Ascending aorta (tissue), 2 donors: ENCODE data around the gene GSS. TPM values are rescaled to one million over a fixed set of nuclear protein-coding genes. Genes with fewer than 3 reads are reported as not detected.

ENCODE experiments used
- DNase-seq, 2 donors: peaks; one replicate each; pipeline ENCODE4 v3.0.0-alpha.2; 2019; ENCODE audit warnings: low spot score in 2 of 2
- H3K27ac ChIP-seq, 2 donors: fragments of 200-600 bp; sonication (generic); one replicate each; pipeline ENCODE4 v1.5.1; 2016 to 2017; ENCODE audit warnings: mild to moderate bottlenecking in 1 of 2
- H3K27me3 ChIP-seq: fragments of 200-600 bp; sonication (generic); one replicate; pipeline ENCODE4 v1.5.1; 2017
- H3K36me3 ChIP-seq, 2 donors: fragments of 200-600 bp; sonication (generic); one replicate each; pipeline ENCODE4 v1.5.1; 2016
- H3K4me1 ChIP-seq, 2 donors: fragments of 200-600 bp; sonication (generic); one replicate each; pipeline ENCODE4 v1.5.1; 2016 to 2017; ENCODE audit warnings: mild to moderate bottlenecking in 1 of 2
- H3K4me3 ChIP-seq, 2 donors: fragments of 200-600 bp; sonication (generic); one replicate each; pipeline ENCODE4 v1.5.1; 2016 to 2017; ENCODE audit warnings: mild to moderate bottlenecking in 1 of 2
- H3K9me3 ChIP-seq, 2 donors: fragments of 200-600 bp; sonication (generic); one replicate each; pipeline ENCODE4 v1.5.1; 2016
- intact Hi-C: fragments of 100-400 bp; cut with DNase I; formaldehyde crosslinking; loops from one replicate; pipeline ENCODE4 v1.15.1; 2023
- total RNA-seq: library from RNA; depleted of rRNA; stranded (reverse); fragments of >200 nt; gene quantifications from one replicate; pipeline ENCODE4 v1.1.0, GENCODE V29; 2016
- TF ChIP-seq, protein P1 (sequence below), 3 experiments: fragments of 200-600 bp in 2 of 3; fragments of 450-650 bp in 1 of 3; sonication (generic) in 2 of 3; IDR thresholded peaks; one replicate each; pipeline ENCODE4 v1.5.1; 2016 to 2019; ENCODE audit warnings: antibody characterized with exemption in 3 of 3, mild to moderate bottlenecking in 1 of 3, moderate library complexity in 1 of 3

The GSS gene
- total RNA-seq, 1 donor from 2014 or later: 40.7 TPM

DNA sequence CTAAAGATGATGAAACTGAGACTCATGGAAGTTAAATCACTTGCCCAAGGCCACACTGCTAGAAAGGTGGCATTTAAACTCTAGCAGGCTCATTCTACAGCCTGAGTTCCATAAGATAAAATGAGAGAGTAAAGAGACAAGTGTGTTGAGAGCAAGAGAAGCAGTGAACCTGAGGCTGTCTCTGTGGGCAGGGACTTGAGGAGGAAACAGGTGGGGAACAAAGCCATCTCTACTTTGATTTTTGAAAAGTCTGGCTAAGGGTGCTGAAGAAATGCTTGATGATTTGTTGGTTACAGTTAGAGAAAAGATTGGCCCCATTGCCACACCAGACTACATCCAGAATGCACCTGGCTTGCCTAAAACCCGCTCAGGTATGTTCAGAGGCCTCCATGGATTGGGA is 29.0 kb downstream of the GSS start:
- H3K4me3 ChIP-seq: no peak overlapping the region
- DNase-seq: no peak
- TF ChIP-seq, protein P1, sequence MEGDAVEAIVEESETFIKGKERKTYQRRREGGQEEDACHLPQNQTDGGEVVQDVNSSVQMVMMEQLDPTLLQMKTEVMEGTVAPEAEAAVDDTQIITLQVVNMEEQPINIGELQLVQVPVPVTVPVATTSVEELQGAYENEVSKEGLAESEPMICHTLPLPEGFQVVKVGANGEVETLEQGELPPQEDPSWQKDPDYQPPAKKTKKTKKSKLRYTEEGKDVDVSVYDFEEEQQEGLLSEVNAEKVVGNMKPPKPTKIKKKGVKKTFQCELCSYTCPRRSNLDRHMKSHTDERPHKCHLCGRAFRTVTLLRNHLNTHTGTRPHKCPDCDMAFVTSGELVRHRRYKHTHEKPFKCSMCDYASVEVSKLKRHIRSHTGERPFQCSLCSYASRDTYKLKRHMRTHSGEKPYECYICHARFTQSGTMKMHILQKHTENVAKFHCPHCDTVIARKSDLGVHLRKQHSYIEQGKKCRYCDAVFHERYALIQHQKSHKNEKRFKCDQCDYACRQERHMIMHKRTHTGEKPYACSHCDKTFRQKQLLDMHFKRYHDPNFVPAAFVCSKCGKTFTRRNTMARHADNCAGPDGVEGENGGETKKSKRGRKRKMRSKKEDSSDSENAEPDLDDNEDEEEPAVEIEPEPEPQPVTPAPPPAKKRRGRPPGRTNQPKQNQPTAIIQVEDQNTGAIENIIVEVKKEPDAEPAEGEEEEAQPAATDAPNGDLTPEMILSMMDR (IDR thresholded peaks at IDR 0.05): no peak
- H3K36me3 ChIP-seq: peaks cover 43 to 72% of the 10 kb centered on the region in 2 donors
- H3K27ac ChIP-seq: peak overlapping the region; percentile 45 to 63
- H3K27me3 ChIP-seq: no peaks in the 10 kb centered on the region
- H3K9me3 ChIP-seq: no peaks in the 10 kb centered on the region
- intact Hi-C loops: no loop called here
- peaks cover 0 to 19% of the 10 kb centered on the region in 2 donors for H3K4me1 ChIP-seq

DNA sequence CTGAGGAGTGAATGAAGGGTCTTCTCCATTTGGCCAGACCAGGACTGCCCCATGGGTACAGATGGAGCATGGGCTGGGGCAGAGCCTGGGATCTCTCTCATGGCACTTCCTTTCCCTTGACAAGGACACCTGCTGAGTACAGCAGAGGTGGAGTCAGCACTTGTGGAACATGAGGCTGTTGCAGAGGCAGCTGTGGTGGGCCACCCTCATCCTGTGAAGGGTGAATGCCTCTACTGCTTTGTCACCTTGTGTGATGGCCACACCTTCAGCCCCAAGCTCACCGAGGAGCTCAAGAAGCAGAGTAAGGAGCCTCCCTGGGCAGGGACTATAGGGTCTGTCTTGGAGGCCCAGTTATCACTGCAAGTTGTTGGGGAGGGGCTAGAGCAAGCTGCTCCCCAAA is 29.6 kb downstream of the GSS start:
- DNase-seq: no peak
- Histone ChIP-seq H3K4me3 (no peak overlapping the region), H3K9me3 (no peaks in the 10 kb centered on the region), H3K27ac (peak overlapping the region; percentile 24 to 63), H3K36me3 (peaks cover 49 to 71% of the 10 kb centered on the region in 2 donors), H3K27me3 (no peaks in the 10 kb centered on the region), H3K4me1 (peaks cover 0 to 19% of the 10 kb centered on the region in 2 donors)
- intact Hi-C loops: no loop called here
- TF ChIP-seq, protein P1 (IDR thresholded peaks at IDR 0.05): no peak

DNA sequence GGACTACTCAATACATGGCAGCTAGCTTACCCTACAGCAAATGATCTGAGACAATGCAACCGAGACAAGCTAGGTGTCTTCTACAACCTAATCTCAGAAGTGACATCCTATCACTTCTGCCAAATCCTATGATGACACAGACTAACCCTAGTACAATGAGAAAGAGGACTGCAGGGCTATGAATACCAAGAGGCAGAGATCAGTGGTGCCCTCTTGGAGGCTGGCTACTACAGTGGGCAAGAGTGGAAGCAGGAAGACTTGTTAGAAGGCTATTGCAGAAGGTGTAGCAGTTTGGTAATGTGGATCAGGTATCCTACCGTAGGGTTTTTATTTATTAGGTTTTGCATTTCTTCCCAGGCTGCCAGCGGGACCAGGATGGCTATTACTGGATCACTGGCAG is 30.3 kb downstream of the GSS start:
- peaks cover 54 to 73% of the 10 kb centered on the region in 2 donors for H3K36me3 ChIP-seq
- no peak for DNase-seq
- H3K4me1 ChIP-seq: peaks cover 0 to 19% of the 10 kb centered on the region in 2 donors
- intact Hi-C loops: no loop called here
- H3K4me3 ChIP-seq: no peak overlapping the region
- TF ChIP-seq, protein P1 (IDR thresholded peaks at IDR 0.05): no peak
- H3K9me3 ChIP-seq: no peaks in the 10 kb centered on the region
- H3K27ac ChIP-seq: peak overlapping the region in 1 of 2 donors; percentile 63
- H3K27me3 ChIP-seq: no peaks in the 10 kb centered on the region

DNA sequence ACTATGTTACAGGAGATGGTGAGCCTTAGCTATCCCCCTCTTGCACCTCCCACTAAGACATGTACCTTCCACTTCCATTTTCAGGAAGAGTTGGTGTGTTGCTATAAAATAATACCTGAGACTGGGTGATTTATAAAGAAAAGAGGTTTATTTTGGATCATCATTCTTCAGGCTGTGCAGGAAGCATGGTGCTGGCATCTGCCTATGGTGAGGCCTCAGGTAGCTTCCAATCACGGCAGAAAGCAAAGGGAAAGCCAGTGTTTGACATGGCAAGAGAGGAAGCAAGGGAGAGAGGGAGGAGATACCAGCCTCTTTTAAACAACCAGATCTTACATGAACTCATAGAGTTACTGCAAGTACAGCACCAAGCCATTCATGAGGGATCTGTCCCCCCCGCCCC is 32.2 kb downstream of the GSS start:
- Histone ChIP-seq H3K27ac (peak overlapping the region; percentile 15 to 64), H3K9me3 (no peaks in the 10 kb centered on the region), H3K4me3 (no peak overlapping the region)

GRCh38 chr20:34922654-34923381 is 32.8 kb downstream of the GSS start:
- H3K4me1 ChIP-seq: peaks cover 0 to 19% of the 10 kb centered on the region in 2 donors
- intact Hi-C loops: loop anchor here (1.0 to 2.0 kb wide), 2 partner anchors 32 to 46 kb away; partner anchors contain the start of genes GSS and MYH7B
- no peaks in the 10 kb centered on the region for H3K9me3 ChIP-seq
- peak in 1 of 2 donors; percentile 79 for DNase-seq
- TF ChIP-seq, protein P1 (IDR thresholded peaks at IDR 0.05): no peak
- peak overlapping the region; percentile 15 to 78 for H3K27ac ChIP-seq
- no peaks in the 10 kb centered on the region for H3K27me3 ChIP-seq
- H3K36me3 ChIP-seq: peaks cover 41 to 54% of the 10 kb centered on the region in 2 donors
- no peak overlapping the region for H3K4me3 ChIP-seq

More for the DNA sequence above, 32.2 kb downstream of the GSS start:
- intact Hi-C loops: loop anchor here (2.0 kb wide), 1 partner anchor 31 kb away; the partner anchor contains the start of genes GSS and MYH7B
- Histone ChIP-seq H3K36me3 (peaks cover 42 to 59% of the 10 kb centered on the region in 2 donors), H3K27me3 (no peaks in the 10 kb centered on the region), H3K4me1 (peaks cover 0 to 19% of the 10 kb centered on the region in 2 donors)
- DNase-seq: no peak
- TF ChIP-seq, protein P1 (IDR thresholded peaks at IDR 0.05): no peak
